GM12874 (cell line): Measurements from ENCODE around the gene PRADC1.

ENCODE experiments used
- CTCF ChIP-seq: IDR thresholded peaks from 2 replicates; pipeline ENCODE4 v1.5.1; 2011; ENCODE audit warnings: low read depth, mild to moderate bottlenecking, control low read depth, low read length, moderate library complexity; ENCODE audit not compliant: insufficient read depth

PRADC1 gene

GRCh38 chr2:73214120-73215035, 18.7 kb downstream of the PRADC1 start, which contains the start of gene SMYD5:
Gene SMYD5, plus strand, starts transcription at chr2:73214245. Its CDS starts 22 bp downstream, at chr2:73214267.
- TF ChIP-seq CTCF, result no peak

GRCh38 chr2:73212448-73213176, 20.4 kb downstream of the PRADC1 start:
- peak; percentile 98 for TF ChIP-seq CTCF

GRCh38 chr2:73212098-73212447, 21.0 kb downstream of the PRADC1 start:
- TF ChIP-seq CTCF, result no peak

- no peak for TF ChIP-seq CTCF
Measured at GRCh38 chr2:73210696-73211095, 22.3 kb downstream of the PRADC1 start.

GRCh38 chr2:73210019-73210418, 23.0 kb downstream of the PRADC1 start:
- TF ChIP-seq CTCF, result no peak

- TF ChIP-seq CTCF, result no peak
Measured at GRCh38 chr2:73208258-73208657, 24.8 kb downstream of the PRADC1 start.

- no peak for TF ChIP-seq CTCF
Measured at GRCh38 chr2:73205611-73206010, 27.4 kb downstream of the PRADC1 start.
